Fibroblast of skin of back (primary cell): Measurements from ENCODE around the gene SCUBE2.
"Not testable (repeated sequence)": the region's sequence is repeated elsewhere in the genome, so short reads cannot be mapped to it uniquely, and the experiment has no call there.

Source experiments
- DNase-seq: peaks from one replicate; pipeline ENCODE4 v3.0.0-alpha.2; 2013

SCUBE2 gene

DNA sequence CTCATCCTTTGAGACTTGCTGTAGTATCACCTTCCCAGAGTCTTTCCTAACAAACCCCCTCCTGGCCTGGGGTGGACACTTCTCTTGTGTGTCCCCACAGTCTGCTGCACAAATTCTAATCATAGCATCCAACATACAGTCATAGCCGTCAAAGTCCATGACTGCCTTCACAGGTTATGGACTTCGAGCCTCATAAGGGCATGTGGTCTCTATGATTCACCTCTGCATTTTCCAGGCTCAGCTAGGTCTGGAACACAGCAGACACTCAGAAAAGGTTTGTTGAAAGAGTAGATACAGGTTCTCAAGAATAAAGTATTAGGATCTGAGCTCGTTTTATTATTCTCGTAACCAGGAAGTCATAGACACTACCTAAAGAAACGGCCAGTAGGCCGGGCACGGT, 13.2 kb upstream of the SCUBE2 start:
- no peak for DNase-seq

DNA sequence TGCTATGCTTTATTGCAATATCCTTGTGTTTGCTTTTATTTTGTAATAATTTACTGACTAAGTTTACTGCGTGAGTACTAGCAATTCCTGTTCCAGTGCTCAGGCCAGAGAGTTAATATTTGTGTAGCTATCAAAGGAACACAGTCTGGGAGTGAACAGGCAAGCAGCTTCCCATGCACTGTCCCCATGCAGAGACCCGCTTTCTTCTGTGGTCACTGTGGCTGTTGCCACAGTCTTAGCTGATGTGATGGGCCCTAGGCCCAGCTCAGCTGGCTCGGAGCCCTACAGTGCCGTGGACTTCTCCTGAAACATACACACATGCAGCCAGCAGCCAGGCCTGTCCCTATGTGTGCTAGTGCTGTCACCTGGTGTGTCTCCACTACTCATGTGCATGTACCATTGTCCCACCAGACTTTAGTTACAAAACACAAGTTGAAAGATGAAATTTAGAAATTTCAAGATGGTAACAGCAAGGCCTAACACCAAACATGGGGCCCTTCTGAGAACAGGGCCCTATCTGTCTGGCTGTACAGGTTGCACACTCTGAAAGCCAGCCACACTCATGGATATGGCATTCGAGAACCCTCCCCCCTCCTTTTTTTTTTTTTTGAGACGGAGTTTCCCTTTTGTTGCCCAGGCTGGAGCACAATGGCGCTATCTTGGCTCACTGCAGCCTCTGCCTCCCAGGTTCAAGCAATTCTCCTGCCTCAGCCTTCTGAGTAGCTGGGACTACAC, 12.3 kb upstream of the SCUBE2 start:
- no peak for DNase-seq

GRCh38 chr11:9099617-9100016, 8.2 kb upstream of the SCUBE2 start:
- no peak for DNase-seq

DNA sequence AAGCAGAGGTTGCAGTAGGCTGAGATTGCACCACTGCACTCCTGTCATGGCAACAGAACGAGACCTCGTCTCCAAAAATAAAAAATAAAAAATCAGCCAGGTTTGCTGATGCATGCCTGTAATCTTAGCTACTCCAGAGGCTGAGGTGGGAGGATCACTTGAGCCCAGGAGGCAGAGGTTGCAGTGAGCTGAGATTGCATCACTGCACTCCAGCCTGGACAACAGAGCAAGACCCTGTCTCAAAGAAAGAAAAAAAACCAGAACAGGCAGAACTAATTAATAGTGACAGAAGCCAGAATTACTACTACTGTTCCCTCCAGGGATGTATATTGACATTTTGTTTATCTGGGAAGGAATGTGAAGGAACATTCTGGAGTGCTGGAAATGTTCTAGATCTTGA, 7.1 kb upstream of the SCUBE2 start:
- DNase-seq: not testable (repeated sequence)

GRCh38 chr11:9097186-9097943, 6.0 kb upstream of the SCUBE2 start:
- not testable (repeated sequence) for DNase-seq

GRCh38 chr11:9096427-9096826, 5.0 kb upstream of the SCUBE2 start:
- DNase-seq: no peak

GRCh38 chr11:9095421-9095820, 4.0 kb upstream of the SCUBE2 start:
- no peak for DNase-seq

DNA sequence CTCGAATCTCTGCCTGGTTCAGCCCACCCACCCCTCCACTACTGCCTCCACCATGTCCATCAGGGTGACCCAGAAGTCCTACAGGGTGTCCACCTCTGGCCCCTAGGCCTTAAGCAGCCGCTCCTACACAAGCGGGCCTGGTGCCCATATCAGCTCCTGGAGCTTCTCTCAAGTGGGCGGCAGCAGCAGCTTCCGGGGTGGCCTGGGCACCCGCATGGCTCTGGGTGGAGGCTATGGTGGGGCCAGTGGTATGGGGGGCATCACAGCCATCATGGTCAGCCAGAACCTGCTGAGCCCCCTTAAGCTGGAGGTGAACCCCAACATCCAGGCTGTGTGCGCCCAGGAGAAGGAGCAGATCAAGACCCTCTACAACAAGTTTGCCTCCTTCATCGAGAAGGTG, 3.0 kb upstream of the SCUBE2 start:
- no peak for DNase-seq

DNA sequence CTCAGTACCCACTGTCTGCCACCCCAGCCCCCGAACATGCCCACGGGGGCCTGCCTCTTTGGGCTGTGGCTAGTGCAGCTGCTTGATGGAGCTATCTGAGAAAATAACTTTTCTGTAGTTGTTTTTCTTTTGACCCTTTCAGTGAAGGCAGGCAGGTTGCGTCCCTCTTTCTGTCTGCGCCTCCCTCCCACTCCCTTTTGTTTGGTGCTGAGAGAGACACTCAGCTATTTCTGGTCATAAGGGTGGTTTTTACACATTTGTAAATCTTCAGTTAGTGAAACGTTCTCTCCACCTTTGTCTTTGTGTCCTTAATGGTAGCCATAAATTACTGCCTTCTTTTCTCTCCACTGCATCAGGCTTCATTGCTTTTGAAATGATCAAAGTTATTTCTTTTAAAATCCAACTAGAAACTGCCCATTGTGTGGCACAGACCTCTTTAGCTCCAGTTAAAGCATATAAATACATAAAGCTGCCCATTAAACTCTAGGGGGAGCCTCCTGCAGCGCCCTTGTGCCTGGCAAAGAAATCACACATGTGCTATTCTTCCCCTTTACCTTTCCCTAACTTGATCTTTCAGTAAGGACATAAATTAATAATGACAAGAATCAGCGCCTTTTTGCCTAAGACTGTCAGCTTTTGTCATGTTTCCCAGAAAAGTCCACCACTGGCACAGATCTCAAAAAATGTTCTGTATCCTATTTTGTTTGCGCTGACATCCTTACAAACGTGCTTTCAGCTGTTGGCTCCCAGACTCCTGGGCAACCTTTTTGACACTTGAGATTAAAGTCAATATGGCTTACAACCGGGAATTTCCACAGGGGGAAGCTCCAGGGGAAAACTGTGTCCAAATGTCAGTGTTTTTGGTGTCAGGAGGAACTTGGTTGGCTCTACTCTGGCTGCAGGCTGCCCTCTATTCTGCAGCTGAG, 1.7 kb upstream of the SCUBE2 start:
- no peak for DNase-seq

- no peak for DNase-seq
Measured at GRCh38 chr11:9092072-9092471, 673 bp upstream of the SCUBE2 start.

- no peak for DNase-seq
Measured at GRCh38 chr11:9090488-9091043, 833 bp downstream of the SCUBE2 start.

DNA sequence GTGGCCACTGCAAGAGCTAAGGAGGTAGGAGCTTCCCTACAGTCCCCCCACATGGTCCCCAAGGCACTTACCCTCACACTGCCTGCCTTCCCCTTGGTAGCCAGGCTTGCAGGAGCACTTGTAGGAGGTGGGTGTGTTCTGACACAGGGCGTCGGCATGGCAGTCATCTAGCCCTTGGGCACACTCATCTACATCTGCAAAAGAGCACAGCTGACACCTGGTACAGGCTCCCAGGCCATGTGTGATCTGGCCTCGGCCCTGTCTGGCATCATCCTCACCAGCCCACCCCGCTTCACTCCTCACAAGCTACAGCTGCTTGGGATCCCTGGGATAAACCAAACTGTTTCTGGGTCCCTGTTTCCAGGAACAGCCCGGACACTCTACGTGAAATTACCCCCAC, 1.8 kb downstream of the SCUBE2 start:
- DNase-seq: no peak

DNA sequence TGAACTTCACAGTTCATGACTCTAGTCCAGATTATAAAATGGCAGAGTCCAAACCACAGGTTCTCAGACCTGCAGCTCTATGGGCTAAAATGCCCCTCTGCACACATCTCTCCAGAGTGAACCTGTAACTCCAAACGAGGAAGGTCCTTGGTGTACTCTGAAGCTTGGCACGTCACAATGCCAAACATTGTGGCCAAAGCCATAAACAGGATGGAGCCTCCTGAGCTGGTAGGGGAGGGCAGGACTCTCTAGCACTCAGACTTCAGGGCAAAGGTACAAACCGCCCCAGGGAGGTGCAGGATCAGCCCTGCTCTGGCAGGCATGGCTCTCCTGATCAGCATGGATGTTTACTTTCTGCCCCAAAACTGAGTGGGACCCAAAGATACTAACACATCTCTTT, 2.3 kb downstream of the SCUBE2 start:
- no peak for DNase-seq

DNA sequence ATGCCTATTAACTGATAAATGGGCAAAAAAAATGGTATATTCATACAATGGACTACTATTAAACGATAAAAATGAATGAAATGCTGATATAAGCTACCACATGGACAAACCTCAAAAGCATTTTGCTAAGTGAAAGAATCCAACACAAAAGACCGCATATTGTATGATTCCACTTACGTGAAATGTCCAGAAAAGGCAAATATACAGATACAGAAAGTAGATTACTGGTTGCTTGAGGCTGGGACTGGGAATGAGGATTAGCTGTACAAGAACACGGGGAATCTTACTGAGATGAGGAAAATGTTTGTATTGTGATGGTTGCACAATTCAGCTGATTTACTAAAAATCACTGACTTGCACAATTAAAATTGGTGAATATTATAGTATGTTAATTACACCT, 8.8 kb downstream of the SCUBE2 start:
- DNase-seq: no peak

- no peak for DNase-seq
Measured at GRCh38 chr11:9081153-9081552, 10.2 kb downstream of the SCUBE2 start.

DNA sequence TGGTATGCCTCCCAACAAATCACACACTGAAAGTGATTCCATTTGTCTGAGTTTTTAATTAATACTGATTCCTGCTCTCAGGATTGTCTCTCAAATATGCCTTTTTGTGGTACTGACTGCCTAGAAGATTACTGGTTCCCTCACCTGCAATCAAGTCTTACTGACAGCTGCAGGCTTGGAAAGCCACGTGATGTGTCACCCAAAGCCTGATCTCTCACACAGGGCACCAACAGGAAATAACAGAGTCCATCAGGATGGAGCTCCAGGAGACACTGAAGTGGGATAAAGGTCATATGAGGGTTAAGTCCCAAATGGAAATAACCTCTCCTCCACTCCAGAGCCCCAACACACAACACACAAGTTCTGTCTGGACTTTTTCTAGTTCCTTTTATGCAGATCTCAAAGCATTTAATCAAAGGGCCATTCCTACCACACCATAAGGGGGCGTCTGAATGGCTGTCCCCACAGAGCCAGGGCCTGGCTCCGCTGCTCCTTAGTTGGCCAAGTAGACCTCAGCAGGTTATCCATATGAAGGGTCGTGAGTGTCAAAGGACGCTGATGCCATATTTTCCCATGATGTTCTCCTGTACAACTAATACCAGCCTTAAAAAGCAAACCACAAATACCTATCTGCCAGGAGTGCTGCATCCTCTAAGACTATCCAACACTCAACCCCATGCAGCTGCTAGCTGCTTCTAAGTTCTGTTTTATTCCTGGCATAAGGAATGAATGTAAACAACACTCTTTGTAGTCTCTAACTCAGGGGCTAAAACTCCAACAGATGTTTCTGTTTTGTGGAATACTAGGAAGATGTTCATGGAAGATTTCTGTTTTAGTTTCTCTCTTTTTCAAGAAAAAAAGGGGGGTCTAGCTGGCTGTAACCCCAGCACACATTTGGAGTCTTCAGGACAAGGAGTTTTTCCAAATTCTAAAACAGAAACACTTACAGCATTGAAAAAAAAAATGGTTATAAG, 13.0 kb downstream of the SCUBE2 start:
- no peak for DNase-seq

- no peak for DNase-seq
Measured at GRCh38 chr11:9077164-9077563, 14.2 kb downstream of the SCUBE2 start.

GRCh38 chr11:9076661-9077060, 14.7 kb downstream of the SCUBE2 start:
- no peak for DNase-seq

DNA sequence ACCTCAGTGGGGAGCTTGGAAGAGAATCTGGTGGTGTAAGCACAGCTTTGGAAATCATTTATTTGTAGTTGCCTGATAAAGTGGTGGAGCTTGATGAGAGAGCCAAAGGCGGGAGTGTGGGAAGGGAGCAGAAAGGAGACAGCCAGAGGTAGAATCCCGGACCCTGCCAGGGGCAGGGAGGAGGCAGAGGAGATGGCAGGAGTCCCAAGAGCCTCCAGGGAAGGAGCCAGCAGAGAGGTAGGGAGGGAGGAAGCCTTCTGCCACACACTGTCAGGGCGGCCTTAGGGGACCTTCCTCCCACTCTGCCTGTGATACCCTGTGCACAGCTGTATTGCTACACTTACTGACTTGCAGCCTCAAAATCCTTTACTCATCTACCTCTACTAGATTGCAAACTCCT, 15.4 kb downstream of the SCUBE2 start:
- DNase-seq: no peak

DNA sequence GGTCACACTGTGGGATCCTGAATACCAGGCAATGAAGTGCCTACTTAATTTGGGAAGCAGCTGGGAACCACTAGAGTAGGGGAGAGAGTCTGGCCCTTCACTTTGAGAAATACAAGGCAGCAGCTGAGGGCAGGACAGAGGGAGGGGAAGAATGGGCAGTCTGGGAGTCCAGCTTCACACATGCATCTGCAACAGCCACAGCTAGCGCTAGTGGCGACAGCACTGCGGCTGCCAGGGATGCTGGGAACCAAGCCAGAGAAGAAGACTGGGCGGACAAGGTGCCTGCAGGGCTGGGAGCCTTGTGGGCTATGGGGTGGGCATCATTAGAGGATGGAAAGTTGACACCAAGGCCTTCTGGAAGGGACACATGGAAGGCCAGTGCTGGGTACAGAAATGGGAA, 15.8 kb downstream of the SCUBE2 start:
- no peak for DNase-seq

GRCh38 chr11:9074338-9075029, 16.9 kb downstream of the SCUBE2 start:
- no peak for DNase-seq
